ENCODE data around the gene PIKFYVE.
"Not testable (repeated sequence)": the region's sequence is repeated elsewhere in the genome, so short reads cannot be mapped to it uniquely, and the experiment has no call there.

PIKFYVE gene

GRCh38 chr2:208392300-208392699 is 126.2 kb downstream of the PIKFYVE start:
- TF ChIP-seq, protein P1, sequence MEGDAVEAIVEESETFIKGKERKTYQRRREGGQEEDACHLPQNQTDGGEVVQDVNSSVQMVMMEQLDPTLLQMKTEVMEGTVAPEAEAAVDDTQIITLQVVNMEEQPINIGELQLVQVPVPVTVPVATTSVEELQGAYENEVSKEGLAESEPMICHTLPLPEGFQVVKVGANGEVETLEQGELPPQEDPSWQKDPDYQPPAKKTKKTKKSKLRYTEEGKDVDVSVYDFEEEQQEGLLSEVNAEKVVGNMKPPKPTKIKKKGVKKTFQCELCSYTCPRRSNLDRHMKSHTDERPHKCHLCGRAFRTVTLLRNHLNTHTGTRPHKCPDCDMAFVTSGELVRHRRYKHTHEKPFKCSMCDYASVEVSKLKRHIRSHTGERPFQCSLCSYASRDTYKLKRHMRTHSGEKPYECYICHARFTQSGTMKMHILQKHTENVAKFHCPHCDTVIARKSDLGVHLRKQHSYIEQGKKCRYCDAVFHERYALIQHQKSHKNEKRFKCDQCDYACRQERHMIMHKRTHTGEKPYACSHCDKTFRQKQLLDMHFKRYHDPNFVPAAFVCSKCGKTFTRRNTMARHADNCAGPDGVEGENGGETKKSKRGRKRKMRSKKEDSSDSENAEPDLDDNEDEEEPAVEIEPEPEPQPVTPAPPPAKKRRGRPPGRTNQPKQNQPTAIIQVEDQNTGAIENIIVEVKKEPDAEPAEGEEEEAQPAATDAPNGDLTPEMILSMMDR (IDR thresholded peaks at IDR 0.05; ENCODE audit: control extremely low read depth, extremely low read depth, low read depth, missing control alignments) = no peak
- POLR2A ChIA-PET = no interaction called here
- no peak for DNase-seq (ENCODE audit: extremely low spot score)
- CTCF ChIA-PET = no interaction called here

DNA sequence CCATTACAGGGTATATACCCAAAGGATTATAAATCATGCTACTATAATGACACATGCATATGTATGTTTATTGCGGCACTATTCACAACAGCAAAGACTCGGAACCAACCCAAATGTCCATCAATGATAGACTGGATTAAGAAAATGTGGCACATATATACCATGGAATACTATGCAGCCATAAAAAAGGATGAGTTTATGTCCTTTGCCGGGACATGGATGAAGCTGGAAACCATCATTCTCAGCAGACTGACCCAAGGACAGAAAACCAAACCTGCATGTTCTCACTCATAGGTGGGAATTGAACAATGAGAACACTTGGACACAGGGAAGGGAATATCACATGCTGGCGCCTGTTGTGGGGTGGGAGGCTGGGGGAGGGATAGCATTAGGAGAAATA is 130.7 kb downstream of the PIKFYVE start:
- DNase-seq (ENCODE audit: extremely low spot score); POLR2A ChIA-PET; CTCF ChIA-PET: not testable (repeated sequence)

DNA sequence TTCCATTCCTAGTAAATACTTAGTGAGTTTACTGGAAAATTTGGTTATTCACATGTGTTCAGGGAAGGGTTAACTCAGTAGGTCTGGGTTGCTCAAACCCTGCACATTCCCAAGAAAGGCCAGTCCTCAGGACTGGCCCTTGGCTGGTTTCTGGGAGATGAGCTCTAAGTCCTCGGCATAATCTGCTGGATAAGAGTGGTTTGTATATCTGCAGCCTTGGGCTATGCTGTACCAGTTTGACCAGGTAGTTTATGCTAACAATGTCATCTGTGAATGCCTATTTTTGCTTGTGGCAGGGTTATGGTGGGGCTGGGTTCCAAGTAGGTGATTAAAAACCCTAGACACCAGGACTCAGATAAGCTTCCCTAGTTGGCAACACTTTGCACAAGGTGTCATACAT is 133.1 kb downstream of the PIKFYVE start:
- TF ChIP-seq, protein P1 (IDR thresholded peaks at IDR 0.05; ENCODE audit: control extremely low read depth, extremely low read depth, low read depth, missing control alignments) = no peak
- no peak for DNase-seq (ENCODE audit: extremely low spot score)
- POLR2A ChIA-PET = no interaction called here
- CTCF ChIA-PET = interaction anchor here (0.9 to 1.0 kb wide), 2 partner anchors 8 to 10 kb away, joined by 3 to 4 read pairs; partner anchors contain the start of gene PTH2R

DNA sequence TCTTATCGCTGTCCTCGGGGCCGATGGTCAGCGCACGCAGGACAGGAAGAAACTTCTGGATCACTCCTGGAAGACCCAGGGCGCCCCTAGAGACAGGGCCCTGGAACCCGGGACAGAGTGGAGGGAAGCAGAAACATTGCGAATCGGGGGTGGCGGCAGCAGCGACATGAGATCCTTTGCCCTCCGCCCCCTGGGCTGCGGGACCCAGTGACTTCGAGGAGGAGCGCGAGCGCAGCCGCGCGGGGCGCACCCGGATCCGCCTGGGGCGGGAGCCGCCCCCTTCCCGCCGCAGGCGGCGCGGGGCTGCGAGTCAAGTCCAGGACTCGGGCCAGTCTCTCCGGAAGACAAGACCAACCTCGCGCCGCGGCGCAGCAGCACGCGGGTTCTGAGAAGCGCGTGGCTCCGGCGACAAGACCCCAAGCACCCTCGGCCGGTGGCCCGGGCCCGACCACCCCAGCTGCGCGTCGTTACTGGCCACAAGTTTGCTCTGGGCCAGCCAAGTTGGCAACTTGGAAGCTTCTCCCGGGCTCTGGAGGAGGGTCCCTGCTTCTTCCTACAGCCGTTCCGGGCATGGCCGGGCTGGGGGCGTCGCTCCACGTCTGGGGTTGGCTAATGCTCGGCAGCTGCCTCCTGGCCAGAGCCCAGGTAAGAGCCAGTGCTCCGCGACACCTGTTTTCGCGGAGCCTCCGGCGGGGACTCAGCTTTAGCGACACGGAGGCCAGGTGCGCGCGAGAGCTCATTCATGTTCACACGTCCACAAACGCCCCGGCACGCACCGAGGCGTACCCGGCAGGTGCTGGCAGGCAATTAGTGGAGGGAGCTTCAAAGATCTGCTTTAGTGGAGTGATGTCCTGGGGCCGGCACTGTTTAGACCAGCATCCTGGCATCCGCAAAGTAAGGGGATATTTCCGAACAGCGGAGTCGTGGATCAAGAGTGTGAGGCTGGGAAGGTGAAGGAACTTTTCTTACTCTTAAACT is 140.7 kb downstream of the PIKFYVE start, which contains the start of gene PTH2R:
Gene PTH2R (plus strand): TSS at position 319 of the 978 bp plus-strand sequence. CDS start 252 bp downstream, at position 571.
- TF ChIP-seq, protein P1 (IDR thresholded peaks at IDR 0.05; ENCODE audit: control extremely low read depth, extremely low read depth, low read depth, missing control alignments) = no peak
- peak; percentile 12 for DNase-seq (ENCODE audit: extremely low spot score)
- CTCF ChIA-PET = interaction anchor here (0.7 to 2.0 kb wide), 5 partner anchors 8 to 1552 kb away, joined by 3 to 8 read pairs (median 4); no protein-coding TSS in a partner anchor
- POLR2A ChIA-PET = no interaction called here

GRCh38 chr2:208407667-208408066 is 141.6 kb downstream of the PIKFYVE start:
- TF ChIP-seq, protein P1 (IDR thresholded peaks at IDR 0.05; ENCODE audit: control extremely low read depth, extremely low read depth, low read depth, missing control alignments) = peak; percentile 35
- CTCF ChIA-PET = interaction anchor here (0.7 to 2.0 kb wide), 5 partner anchors 8 to 1551 kb away, joined by 3 to 8 read pairs (median 4); no protein-coding TSS in a partner anchor
- peak; percentile 17 for DNase-seq (ENCODE audit: extremely low spot score)
- POLR2A ChIA-PET = no interaction called here

Data from GM10248 (cell line).